NCI-H187 treated with DMSO at 0.1 percent for 48 hours (cell line): Measurements from ENCODE around the gene GOLGA8J.
"Not testable (repeated sequence)": the region's sequence is repeated elsewhere in the genome, so short reads cannot be mapped to it uniquely, and the experiment has no call there.

Experiments
- DNase-seq: peaks from one replicate; lab custom pipeline; 2025; lab: John Stamatoyannopoulos, UW

Gene GOLGA8J

DNA sequence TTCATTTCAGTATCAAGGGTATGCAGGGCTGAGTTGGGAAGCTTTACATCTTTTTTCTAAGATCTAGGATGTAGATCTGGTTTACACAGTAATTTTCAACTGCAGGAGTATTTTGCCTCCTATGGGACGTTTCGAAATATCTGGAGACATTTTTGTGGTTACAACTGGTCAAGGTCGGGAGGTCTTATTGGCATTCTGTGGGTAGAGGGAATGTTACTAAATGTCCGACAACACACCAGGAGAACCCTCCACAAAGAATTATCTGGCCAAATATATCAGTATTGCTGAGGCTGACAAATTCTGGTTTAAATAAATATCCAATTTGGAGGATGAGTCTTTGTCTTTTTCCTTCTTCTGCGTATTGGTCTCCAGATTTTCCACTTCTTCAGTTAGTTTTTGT, 1.9 kb upstream of the GOLGA8J start:
- DNase-seq = not testable (repeated sequence)

DNA sequence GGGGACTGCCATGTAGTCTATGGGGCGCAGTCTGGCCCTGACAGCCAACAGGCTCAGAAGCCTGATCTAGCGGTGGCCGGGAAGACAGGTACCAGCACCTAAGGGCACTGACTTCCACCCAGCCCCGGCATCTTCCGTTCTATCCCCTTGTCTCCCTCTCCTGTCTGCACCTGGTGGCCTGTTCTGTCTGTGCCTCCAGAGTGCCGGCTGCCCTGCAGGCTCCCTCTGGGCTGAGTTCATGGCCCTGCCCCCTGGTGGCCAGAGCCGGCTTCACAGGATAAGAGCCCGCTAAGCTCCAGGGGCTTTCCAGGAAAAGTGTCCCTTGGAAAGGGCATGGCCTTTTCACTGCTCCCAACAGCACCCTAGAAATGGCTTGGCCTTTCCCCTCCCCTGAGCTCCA, 15.1 kb downstream of the GOLGA8J start:
- not testable (repeated sequence) for DNase-seq

DNA sequence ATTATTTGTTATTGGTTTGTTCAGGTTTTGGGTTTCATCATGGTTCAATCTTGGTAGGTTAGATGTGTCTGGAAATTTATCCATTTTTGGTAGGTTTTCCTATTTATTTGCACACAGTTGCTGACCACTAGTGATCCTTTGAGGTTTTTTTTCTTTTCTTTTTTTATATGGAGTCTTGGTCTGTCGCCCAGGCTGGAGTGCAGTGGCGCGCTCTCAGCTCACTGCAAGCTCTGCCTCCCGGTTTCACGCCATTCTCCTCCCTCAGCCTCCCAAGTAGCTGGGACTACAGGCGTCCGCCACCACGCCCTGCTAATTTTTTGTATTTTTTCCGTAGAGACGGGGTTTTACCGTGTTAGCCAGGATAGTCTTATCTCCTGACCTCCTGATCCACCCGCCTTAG, 20.1 kb downstream of the GOLGA8J start:
- DNase-seq = not testable (repeated sequence)

DNA sequence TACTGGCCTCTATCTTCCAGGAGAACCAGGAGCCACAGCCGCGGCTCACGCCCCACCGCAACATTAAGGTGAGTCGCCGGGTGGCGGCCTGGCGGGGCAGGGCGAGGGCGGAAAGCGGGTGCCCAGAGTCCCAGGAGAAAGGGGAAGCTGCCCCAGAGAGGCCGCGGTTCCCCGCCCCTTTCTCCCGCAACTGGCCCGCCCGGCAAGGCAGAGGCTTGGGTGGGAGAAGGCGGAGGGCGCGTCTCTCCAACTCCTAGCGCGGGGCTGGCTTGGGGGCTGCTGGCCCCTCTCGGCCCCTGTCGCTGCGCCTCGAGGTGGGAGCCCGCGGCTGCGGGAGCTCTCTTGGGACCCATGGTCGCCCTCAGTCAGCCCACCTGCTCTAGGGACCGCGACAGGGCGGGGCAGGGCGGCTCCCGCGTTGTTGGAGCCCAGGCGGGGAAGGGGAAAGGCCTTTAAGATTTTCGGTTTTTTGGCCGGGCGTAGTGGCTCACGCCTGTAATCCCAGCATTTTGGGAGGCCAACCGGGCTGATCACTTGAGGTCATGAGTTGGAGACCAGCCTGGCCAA, 21.3 kb downstream of the GOLGA8J start:
- not testable (repeated sequence) for DNase-seq

DNA sequence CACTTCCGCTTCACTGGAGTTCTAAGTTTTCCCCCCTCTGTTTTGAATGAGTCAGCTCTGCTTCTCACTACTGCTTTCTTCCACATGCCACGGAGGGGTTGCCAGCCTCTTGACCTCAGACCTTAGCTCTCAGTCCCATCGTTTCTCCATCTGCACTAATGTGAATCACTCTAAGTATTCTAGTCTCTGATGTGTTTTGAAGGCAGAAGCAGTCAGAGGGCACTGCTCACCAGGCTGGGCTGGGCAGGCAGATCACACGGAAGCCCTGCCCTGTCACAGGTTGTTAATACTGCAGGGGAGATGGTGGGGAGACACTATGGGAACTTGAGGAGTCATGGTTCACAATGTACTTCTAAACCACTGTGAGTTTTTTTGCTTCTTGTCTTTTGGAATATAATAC, 27.8 kb downstream of the GOLGA8J start:
- not testable (repeated sequence) for DNase-seq

DNA sequence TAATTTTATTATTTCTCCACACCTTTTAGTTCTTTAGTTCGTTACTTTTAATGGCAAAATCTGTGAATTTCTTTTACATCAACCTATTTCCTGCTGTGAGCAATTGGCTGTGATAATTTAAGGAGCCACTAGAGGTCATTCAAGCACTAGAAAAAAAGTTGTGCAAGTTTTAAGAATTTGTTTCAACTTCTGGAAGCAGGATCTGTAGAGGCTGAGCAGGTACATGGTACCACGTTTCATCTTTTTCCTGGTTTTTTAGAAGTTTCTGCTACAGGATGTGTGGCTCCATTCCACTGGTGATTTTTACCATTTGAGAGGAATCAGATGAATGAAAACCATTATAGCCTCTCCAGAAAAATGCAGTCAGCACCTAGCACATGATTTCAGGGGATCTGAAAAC, 47.3 kb downstream of the GOLGA8J start:
- not testable (repeated sequence) for DNase-seq

DNA sequence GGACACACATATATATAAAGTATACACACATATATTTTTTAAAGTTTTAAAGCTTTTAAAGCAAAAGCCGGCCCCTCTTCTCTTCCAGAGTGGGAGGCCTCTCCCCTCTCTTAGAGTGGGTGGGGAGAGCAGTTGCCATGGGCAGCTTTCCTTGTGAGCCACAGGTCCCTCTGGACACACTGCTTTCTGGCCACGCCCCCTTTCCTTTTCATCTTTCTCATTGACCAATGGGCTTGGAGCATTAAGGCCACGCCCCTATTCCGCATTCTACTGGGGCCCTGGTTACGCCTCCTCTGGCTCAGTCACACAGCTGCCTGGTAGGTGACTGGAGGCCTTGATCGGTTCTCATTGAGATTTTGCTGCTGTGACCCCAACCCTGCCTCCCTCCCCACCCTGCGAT, 52.0 kb downstream of the GOLGA8J start, which contains the start of gene GOLGA8T:
TSS of gene GOLGA8T (plus strand) at position 301 of the 400 bp plus-strand sequence. CDS start at position 399, 98 bp downstream.
- DNase-seq = not testable (repeated sequence)
